ENCODE data around the gene MUC2.

The MUC2 gene

DNA sequence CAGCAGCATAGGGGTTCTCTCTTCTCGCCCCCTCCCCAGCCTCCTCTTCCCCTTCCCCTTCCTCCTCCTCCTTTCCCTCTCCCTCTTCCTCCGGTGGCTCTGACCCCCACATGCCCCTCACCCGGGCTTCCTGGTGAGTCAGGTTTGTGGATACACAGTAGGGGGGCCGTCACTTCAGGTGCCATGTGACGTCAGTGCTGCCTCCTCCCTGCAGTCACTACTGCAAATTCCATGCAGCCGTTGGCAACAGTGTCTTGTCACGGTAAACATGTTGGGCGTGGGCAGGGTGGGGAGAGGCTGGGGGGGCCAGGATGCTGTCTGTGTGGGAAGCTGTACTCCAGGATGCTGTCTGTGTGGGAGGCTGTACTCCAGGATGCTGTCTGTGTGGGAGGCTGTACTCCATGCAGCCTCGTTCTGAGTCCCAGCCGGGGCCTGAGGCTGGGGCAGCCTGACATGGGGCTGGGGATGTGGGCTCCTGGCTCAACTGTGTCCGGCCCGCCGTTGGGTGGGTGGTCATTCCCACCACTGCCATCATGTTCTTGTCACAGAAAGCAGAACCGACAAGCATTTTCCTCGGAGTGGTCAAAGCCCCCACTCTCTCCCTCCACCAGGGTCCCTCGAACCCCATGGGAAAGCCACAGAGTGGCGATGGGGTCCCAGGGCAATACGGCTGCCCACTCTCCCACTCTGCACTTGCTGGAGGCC lies 2.4 kb upstream of the MUC2 start:
- DNase-seq (ENCODE audit: low spot score) = no peak

DNA sequence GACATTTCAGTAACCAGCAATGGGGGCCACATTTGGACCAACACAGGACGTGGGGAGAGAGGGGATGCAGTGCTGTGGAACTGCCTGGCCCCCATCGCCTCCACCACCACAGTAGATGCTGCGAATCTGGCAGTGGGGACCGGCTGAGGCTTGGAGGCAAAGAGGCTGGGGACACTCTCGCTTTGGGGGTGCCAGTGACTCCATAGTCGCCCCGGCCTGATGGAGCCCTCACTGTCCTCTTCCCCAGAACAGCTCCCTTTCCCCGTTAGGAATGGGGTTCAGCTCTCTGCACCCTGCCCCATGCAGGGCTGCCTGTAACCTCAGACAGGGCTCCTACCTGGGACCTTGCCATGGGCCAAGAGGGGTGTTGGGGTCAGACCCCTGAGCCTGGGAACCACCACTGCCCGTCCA lies 1.8 kb upstream of the MUC2 start:
- DNase-seq (ENCODE audit: low spot score) = no peak

GRCh38 chr11:1073261-1073724 lies 1.4 kb upstream of the MUC2 start:
- no peak for DNase-seq (ENCODE audit: low spot score)

GRCh38 chr11:1073851-1074243 lies 827 bp upstream of the MUC2 start:
- no peak for DNase-seq (ENCODE audit: low spot score)

- DNase-seq (ENCODE audit: low spot score) = no peak
Measured at GRCh38 chr11:1075341-1075911, 752 bp downstream of the MUC2 start.

DNA sequence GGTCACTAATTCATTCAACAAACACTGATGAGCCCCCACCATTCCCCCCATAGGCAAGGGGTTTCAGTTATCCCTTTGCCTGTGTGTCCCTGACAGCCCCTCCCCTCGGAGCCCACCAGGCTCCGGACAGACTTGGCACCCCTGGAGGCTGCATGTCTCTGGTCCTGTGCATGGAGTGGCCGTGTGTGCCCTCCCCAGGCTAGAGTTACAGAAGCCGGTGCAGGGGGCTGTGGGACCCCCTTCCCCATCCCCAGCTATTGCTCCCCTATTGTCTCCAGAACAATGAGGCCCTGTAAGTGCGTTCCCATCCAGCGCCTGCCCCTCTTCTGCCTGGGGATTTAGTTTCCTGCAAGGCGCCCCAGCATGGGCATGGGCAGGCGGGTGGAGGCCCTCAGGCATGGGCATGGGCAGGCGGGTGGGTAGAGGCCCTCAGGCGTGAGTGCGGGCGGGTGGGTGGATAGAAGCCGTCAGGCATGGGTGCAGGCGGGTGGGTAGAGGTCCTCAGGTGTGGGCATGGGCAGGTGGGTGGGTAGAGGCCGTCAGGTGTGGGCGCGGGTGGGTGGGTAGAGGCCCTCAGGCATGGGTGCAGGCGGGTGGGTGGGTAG lies 1.5 kb downstream of the MUC2 start:
- no peak for DNase-seq (ENCODE audit: low spot score)

DNA sequence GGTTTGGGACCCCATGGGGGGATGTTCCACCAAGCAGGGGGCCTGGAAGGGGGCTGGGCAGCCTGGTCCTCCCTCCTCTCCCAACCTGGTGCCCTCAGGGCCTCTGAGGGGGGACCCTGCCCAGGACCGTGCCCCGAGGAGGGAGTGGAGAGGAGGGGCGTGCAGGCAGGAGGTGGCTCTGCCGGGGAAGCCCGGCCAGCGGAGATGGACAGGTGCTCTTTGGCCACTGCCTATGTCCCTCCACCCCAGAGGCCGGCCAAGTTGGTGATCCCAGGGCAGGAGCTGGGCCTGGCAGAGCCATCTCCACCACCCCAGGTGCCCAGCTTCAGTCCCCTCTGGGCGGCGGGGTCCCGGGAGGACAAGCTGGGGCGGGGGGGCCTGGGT lies 2.4 kb downstream of the MUC2 start:
- no peak for DNase-seq (ENCODE audit: low spot score)

GRCh38 chr11:1077417-1078119 lies 2.9 kb downstream of the MUC2 start:
- no peak for DNase-seq (ENCODE audit: low spot score)

- DNase-seq (ENCODE audit: low spot score) = no peak
Measured at GRCh38 chr11:1078191-1078601, 3.5 kb downstream of the MUC2 start.

DNA sequence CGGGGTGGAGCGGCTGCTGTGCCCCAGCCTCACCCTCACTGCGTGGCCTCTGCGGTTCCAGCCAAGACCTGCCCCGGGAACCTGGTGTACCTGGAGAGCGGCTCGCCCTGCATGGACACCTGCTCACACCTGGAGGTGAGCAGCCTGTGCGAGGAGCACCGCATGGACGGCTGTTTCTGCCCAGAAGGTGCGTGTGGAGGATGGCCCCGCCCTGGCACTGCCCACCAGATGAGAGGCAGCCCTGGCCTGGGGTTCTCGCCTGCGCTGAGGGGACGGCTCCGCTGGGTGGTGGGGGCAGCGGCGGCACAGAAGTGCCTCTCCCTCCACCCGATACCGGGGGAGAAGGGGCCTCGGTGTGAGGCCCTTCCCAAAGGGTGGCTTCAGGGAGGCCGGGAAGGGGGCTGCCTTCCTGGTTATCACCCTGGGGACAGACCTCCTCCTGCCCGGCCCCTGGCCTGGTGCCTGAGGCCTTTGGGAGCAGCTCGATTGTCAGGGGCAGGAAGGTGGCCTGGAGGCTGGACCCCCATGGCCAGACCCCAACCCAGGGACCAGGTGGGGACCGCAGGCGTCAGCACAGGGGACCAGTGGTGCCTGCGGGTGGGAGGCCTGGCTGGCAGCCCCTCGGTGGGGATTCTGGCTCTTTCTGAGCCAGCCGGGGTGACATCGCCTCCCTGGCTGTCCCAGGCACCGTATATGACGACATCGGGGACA lies 7.1 kb downstream of the MUC2 start:
- DNase-seq (ENCODE audit: low spot score) = no peak

DNA sequence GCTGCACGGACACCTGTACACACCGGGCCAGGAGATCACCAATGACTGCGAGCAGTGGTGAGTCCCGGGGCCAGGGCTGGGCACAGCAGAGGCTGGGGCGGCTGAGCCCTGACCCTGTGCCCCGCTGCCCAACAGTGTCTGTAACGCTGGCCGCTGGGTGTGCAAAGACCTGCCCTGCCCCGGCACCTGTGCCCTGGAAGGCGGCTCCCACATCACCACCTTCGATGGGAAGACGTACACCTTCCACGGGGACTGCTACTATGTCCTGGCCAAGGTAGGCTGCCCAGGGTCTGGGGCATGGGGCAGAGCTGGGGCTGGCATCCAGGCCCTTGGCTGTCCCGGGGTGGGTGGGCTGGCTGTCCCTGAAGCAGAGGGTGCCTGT lies 7.7 kb downstream of the MUC2 start:
- no peak for DNase-seq (ENCODE audit: low spot score)

DNA sequence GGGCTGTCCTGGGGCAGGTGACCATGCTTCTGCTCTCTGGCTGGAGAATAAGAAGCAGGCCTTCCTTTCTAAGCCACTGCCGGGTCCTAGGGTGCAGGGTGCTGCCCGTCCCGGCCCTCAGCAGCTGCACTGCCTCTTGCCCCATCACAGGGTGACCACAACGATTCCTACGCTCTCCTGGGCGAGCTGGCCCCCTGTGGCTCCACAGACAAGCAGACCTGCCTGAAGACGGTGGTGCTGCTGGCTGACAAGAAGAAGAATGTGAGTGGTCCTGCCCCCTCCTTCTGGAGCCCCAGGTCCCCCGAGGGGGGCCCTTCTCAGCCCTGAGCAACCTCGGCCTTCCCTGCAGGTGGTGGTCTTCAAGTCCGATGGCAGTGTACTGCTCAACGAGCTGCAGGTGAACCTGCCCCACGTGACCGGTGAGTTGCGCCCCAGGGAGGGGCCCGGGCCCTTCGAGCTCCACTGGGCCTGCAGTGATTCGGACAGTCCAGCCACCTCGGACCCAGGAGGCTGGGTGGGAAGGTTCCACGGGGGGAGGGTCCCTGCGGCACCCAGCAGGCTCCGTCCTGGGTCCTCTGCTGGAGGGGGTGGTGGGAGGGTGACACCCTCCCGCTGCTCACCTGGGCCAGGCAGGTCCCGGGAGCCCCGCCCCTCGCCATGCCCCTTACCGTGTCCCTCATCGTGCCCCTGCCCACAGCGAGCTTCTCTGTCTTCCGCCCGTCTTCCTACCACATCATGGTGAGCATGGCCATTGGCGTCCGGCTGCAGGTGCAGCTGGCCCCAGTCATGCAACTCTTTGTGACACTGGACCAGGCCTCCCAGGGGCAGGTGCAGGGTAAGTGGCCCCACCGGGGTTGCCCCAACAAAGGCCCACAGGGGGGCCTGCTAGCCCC lies 8.3 kb downstream of the MUC2 start:
- no peak for DNase-seq (ENCODE audit: low spot score)

DNA sequence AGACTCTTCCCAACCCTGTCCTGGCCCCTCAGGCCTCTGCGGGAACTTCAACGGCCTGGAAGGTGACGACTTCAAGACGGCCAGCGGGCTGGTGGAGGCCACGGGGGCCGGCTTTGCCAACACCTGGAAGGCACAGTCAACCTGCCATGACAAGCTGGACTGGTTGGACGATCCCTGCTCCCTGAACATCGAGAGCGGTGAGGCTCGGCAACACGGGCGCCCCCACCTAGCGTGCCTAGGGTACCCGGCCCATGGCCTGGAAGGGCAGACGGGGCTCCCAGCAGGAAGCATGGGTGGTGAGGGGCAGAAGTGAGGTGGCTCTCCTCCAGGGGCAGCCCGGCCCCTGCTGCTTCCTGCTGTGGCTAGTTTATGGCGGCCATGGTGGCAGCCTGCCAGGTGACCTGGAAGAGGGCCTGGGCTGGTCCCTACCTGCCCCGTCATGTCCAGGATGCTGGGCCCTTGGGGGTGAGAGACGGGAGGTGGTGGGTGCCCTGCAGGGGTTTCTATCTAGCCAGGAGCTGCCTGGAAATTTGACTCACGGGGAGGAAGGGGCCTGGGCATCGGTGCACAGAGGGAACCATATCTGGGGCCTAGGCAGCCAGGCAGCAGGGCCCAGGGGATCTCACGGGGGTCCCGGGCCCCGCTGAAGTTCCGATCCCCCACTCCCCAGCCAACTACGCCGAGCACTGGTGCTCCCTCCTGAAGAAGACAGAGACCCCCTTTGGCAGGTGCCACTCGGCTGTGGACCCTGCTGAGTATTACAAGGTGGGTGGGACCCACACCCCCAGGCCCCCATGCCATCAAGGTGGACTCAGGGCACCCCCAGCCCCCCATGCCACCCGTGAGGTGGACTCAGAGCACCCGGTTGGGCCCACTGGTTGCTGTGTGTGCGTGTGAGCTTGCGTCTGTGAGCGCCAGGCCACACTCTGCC lies 9.2 kb downstream of the MUC2 start:
- DNase-seq (ENCODE audit: low spot score) = no peak

GRCh38 chr11:1084561-1085439 lies 10.1 kb downstream of the MUC2 start:
- no peak for DNase-seq (ENCODE audit: low spot score)

- no peak for DNase-seq (ENCODE audit: low spot score)
Measured at GRCh38 chr11:1085440-1086170, 10.9 kb downstream of the MUC2 start.

DNA sequence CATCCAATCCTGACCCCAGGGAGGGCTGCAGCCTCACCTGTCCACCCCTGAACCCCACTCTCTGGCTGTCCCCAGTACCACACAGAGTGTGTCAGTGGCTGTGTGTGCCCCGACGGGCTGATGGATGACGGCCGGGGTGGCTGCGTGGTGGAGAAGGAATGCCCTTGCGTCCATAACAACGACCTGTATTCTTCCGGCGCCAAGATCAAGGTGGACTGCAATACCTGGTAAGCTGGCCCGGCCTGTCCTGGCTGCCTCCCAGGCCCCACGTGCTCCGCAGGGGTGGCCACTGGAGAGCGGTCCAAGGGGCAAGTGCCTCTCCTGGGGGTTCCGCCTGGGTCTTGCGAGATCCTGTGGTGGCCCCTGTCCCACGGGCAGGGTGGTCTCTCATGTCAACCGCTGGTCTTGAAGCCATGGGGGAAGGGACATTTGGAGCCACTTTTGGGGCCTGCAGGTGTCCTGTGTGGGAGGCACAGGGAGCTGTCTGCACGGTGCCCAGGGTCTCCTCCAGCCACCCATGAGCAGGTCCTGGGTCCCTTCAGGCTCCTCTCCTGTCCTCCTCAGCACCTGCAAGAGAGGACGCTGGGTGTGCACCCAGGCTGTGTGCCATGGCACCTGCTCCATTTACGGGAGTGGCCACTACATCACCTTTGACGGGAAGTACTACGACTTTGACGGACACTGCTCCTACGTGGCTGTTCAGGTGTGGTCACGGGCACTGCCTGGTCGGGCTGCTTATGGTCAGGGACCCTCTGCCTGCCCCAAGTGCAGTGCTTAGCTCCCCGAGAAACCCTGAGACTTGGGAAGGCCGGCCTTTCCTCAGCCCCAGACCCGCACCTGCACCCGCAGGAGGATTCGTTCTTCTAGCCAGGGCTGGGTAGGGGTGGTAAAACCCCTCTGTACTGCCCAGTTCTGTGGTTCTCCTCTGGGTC lies 11.8 kb downstream of the MUC2 start:
- DNase-seq (ENCODE audit: low spot score) = no peak

- no peak for DNase-seq (ENCODE audit: low spot score)
Measured at GRCh38 chr11:1087279-1087960, 12.7 kb downstream of the MUC2 start.

All from HuH-7.5 (cell line).